ENCODE results near the gene MAPK4.

MAPK4 gene

GRCh38 chr18:50626317-50626716, 66.4 kb downstream of the MAPK4 start:
- DNase-seq = no peak

GRCh38 chr18:50627594-50628532, 68.0 kb downstream of the MAPK4 start:
- DNase-seq = no peak

- no peak for DNase-seq
Observed at GRCh38 chr18:50628533-50628905, 68.6 kb downstream of the MAPK4 start.

- DNase-seq = no peak
Observed at GRCh38 chr18:50629148-50629631, 69.3 kb downstream of the MAPK4 start.

GRCh38 chr18:50630895-50631294, 71.0 kb downstream of the MAPK4 start:
- no peak for DNase-seq

- DNase-seq = no peak
Observed at GRCh38 chr18:50632895-50633515, 73.1 kb downstream of the MAPK4 start.

GRCh38 chr18:50633992-50634391, 74.1 kb downstream of the MAPK4 start:
- no peak for DNase-seq

GRCh38 chr18:50636366-50637057, 76.6 kb downstream of the MAPK4 start:
- DNase-seq = no peak

GRCh38 chr18:50638016-50638883, 78.4 kb downstream of the MAPK4 start:
- DNase-seq = no peak

GRCh38 chr18:50638884-50639420, 79.1 kb downstream of the MAPK4 start:
- DNase-seq = no peak

- no peak for DNase-seq
Observed at GRCh38 chr18:50639711-50640110, 79.8 kb downstream of the MAPK4 start.

GRCh38 chr18:50642439-50642838, 82.6 kb downstream of the MAPK4 start:
- DNase-seq = no peak

- no peak for DNase-seq
Observed at GRCh38 chr18:50644146-50644545, 84.3 kb downstream of the MAPK4 start.

- DNase-seq = no peak
Observed at GRCh38 chr18:50644807-50645206, 84.9 kb downstream of the MAPK4 start.

GRCh38 chr18:50647237-50647636, 87.3 kb downstream of the MAPK4 start:
- no peak for DNase-seq

GRCh38 chr18:50647792-50648191, 87.9 kb downstream of the MAPK4 start:
- DNase-seq = no peak

GRCh38 chr18:50649821-50650220, 89.9 kb downstream of the MAPK4 start:
- DNase-seq = no peak

- no peak for DNase-seq
Observed at GRCh38 chr18:50651334-50651733, 91.4 kb downstream of the MAPK4 start.

GRCh38 chr18:50653402-50654093, 93.7 kb downstream of the MAPK4 start:
- no peak for DNase-seq

- DNase-seq = no peak
Observed at GRCh38 chr18:50654211-50654610, 94.3 kb downstream of the MAPK4 start.
